Bronchial epithelial cell (primary cell): ENCODE results near the gene NKX2-4. TPM values are rescaled to one million over a fixed set of nuclear protein-coding genes. Genes with fewer than 3 reads are reported as not detected.
"Not testable (repeated sequence)": the region's sequence is repeated elsewhere in the genome, so short reads cannot be mapped to it uniquely, and the experiment has no call there.

Experiments
- DNase-seq: peaks from one replicate; pipeline ENCODE4 v3.0.0-alpha.2; 2010; ENCODE audit warnings: low read depth
- FAIRE-seq: peaks from 2 replicates; lab custom pipeline; 2011; peaks lifted over from hg19 to GRCh38; lab: Jason Lieb, UNC
- H3K27me3 ChIP-seq: 2 replicates; pipeline ENCODE4 v1.5.1; 2011; ENCODE audit warnings: low read length; ENCODE audit not compliant: control insufficient read depth, insufficient read depth
- H3K36me3 ChIP-seq: 2 replicates; pipeline ENCODE4 v1.5.1; 2011; ENCODE audit warnings: low read length; ENCODE audit not compliant: control insufficient read depth, insufficient read depth
- H3K4me3 ChIP-seq: 2 replicates; pipeline ENCODE4 v1.5.1; 2011; ENCODE audit warnings: mild to moderate bottlenecking, low read depth, low read length, control low read depth
- total RNA-seq: library from RNA; depleted of rRNA; stranded (reverse); fragments of >200 nt; gene quantifications from 2 replicates; pipeline ENCODE4 v1.2.1, GENCODE V29; 2014
- TF ChIP-seq, protein P1 (sequence below): IDR thresholded peaks from 2 replicates; pipeline ENCODE4 v1.5.1; 2011; ENCODE audit warnings: mild to moderate bottlenecking, moderate library complexity, low read length, control low read depth, inconsistent platforms; ENCODE audit not compliant: insufficient read depth, severe bottlenecking

Gene NKX2-4
- total RNA-seq, 1 donor from 2014 or later, result not detected

DNA sequence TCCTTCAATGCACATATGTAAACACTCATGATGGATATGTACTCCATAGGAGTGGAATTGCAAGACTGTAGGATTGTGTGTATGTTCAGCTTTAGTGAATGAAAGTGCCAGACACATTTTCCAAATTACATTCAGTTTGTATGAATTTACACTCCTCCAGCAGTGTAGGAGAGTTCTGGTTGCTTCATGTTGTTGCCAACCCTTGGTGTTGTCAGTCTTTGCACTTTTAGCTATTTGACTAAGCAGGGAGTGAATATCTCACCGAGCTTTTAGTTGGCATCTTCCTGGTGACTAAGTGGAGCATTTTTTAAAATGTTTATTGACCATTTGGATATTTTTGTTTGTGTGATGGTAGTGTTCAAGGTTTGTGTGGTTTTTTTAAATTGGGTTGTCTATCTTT is 23.9 kb downstream of the NKX2-4 start:
- Histone ChIP-seq H3K36me3 (peaks cover 2% of the 10 kb centered on the region), H3K27me3 (no peaks in the 10 kb centered on the region), H3K4me3 (no peak overlapping the region)
- no peak for FAIRE-seq
- TF ChIP-seq, protein P1, sequence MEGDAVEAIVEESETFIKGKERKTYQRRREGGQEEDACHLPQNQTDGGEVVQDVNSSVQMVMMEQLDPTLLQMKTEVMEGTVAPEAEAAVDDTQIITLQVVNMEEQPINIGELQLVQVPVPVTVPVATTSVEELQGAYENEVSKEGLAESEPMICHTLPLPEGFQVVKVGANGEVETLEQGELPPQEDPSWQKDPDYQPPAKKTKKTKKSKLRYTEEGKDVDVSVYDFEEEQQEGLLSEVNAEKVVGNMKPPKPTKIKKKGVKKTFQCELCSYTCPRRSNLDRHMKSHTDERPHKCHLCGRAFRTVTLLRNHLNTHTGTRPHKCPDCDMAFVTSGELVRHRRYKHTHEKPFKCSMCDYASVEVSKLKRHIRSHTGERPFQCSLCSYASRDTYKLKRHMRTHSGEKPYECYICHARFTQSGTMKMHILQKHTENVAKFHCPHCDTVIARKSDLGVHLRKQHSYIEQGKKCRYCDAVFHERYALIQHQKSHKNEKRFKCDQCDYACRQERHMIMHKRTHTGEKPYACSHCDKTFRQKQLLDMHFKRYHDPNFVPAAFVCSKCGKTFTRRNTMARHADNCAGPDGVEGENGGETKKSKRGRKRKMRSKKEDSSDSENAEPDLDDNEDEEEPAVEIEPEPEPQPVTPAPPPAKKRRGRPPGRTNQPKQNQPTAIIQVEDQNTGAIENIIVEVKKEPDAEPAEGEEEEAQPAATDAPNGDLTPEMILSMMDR, result no peak
- no peak for DNase-seq

DNA sequence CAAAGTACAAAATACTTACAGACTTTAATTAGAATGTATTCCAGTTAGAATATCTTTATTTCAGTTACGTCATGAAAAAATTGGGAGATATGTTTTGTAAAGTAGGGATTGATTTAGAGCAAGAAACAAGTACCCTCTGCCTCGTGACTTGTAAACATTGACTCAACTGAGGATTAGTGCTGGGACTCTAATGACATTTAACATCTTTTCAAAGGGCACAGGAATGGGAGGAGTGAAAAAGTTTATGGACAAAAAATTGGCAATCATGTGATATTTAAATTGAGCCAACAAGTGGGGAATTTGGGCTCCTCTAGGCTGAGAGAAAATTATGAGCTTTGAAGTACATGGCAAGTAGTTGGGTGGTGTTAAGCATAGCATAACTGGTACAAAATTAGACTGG is 25.3 kb downstream of the NKX2-4 start:
- no peak for FAIRE-seq
- H3K4me3 ChIP-seq, result no peak overlapping the region

DNA sequence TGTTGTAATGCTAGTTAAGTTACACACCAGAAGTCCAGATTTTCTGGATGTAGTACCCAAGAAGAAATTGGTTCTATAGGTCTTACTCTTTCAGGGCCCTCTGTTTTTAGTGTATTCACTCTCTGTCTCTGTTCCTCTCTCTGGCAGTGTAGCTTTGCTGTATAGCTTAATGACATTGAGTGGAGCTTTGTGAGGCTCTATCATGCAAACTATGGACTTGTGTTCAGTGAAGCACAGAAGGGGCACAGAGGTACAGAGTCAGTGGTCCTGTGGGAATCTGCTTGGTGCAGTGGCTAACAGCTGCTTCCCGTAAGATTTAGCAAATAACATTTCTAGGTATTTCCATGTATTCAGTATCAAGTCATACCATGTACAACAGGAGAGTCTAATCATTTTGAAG is 26.1 kb downstream of the NKX2-4 start:
- no peaks in the 10 kb centered on the region for H3K36me3 ChIP-seq

More for the DNA sequence above, 25.3 kb downstream of the NKX2-4 start:
- Histone ChIP-seq H3K36me3 (no peaks in the 10 kb centered on the region), H3K27me3 (no peaks in the 10 kb centered on the region)
- TF ChIP-seq, protein P1, result no peak
- DNase-seq, result no peak

DNA sequence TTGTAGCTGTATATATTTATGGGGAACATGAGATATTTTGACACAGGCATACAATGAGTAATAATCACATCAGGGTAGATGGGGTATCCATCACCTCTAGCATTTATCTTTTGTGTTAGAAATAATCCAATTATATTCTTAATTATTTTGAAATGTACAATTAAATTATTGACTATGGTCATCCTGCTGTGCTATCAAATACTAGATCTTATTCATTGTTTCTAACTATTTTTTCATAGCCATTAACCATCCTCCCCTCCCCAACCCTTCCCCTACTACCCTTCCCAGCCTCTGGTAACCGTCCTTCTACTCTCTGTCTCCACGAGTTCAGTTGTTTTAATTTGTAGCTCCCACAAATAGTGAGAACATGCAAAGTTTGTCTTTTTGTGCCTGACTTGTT is 28.5 kb downstream of the NKX2-4 start:
- H3K27me3 ChIP-seq, result no peaks in the 10 kb centered on the region
- no peak overlapping the region for H3K4me3 ChIP-seq
- DNase-seq (no peak), FAIRE-seq (no peak)
- TF ChIP-seq, protein P1, result no peak
- peaks cover 2% of the 10 kb centered on the region for H3K36me3 ChIP-seq

More for the DNA sequence above, 26.1 kb downstream of the NKX2-4 start:
- Histone ChIP-seq H3K4me3 (no peak overlapping the region), H3K27me3 (no peaks in the 10 kb centered on the region)
- DNase-seq (no peak), FAIRE-seq (no peak)
- TF ChIP-seq, protein P1, result no peak

GRCh38 chr20:21366273-21366672 is 31.1 kb downstream of the NKX2-4 start:
- not testable (repeated sequence) for H3K27me3 ChIP-seq, H3K4me3 ChIP-seq, FAIRE-seq, H3K36me3 ChIP-seq
- peak; percentile 8 for DNase-seq

DNA sequence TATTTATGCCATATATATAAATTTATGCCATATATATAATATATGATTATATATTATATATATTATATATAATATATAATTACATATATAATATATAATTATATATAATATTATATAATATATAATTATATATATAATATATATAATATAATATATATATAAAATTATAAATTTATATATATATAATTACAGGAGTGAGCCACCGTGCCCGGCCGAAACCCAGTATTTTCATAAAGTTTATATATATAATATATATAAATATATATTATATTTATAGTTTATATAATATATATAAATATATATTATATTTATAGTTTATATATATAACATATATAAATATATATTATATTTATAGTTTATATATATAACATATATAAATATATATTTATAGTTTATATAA is 31.6 kb downstream of the NKX2-4 start:
- H3K27me3 ChIP-seq, result no peaks in the 10 kb centered on the region
- TF ChIP-seq, protein P1, result no peak
- DNase-seq, result no peak
- peaks cover 2% of the 10 kb centered on the region for H3K36me3 ChIP-seq
- H3K4me3 ChIP-seq, result no peak overlapping the region
- FAIRE-seq, result no peak
